ENCODE measurements around the gene DLGAP1.

DNA sequence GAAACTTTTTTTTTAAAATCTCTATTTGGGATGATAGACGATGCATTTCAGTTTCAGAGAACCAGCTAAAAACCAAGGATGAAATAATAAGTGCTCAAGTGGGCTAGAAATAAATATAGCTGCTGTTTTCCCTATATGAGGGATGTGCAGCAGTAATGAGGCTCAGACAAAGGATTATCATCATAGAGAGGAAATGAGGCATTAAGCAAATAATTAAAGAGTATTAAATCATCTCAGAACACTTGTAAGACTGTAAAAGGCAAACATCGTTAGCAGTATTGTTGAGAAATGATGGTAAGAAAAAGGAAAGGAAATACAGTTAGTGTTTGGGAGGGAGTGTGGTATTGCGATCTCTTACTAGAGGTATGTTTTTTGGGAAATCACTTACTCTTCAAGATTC lies 771.6 kb downstream of the DLGAP1 start:
- TF ChIP-seq, protein P1, sequence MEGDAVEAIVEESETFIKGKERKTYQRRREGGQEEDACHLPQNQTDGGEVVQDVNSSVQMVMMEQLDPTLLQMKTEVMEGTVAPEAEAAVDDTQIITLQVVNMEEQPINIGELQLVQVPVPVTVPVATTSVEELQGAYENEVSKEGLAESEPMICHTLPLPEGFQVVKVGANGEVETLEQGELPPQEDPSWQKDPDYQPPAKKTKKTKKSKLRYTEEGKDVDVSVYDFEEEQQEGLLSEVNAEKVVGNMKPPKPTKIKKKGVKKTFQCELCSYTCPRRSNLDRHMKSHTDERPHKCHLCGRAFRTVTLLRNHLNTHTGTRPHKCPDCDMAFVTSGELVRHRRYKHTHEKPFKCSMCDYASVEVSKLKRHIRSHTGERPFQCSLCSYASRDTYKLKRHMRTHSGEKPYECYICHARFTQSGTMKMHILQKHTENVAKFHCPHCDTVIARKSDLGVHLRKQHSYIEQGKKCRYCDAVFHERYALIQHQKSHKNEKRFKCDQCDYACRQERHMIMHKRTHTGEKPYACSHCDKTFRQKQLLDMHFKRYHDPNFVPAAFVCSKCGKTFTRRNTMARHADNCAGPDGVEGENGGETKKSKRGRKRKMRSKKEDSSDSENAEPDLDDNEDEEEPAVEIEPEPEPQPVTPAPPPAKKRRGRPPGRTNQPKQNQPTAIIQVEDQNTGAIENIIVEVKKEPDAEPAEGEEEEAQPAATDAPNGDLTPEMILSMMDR (IDR thresholded peaks at IDR 0.05), result no peak
- no peak for TF ChIP-seq POLR2A (IDR thresholded peaks at IDR 0.05)

Measured in right lobe of liver (tissue), 4 donors.